PC-3 (cell line): ENCODE measurements around the gene TSSK2.

ENCODE experiments used
- CTCF ChIP-seq: fragments of 300-600 bp; sonication (generic); conservative IDR thresholded peaks from 2 replicates; pipeline ENCODE4 v1.5.1; 2017; ENCODE audit warnings: antibody characterized with exemption, low read depth, mild to moderate bottlenecking, low read length
- EZH2 ChIP-seq: fragments of 300-600 bp; sonication (generic); IDR thresholded peaks from one replicate; pipeline ENCODE4 v1.6.1; 2017; ENCODE audit warnings: antibody characterized with exemption, mild to moderate bottlenecking, low read length; ENCODE audit not compliant: unreplicated experiment

- TF ChIP-seq CTCF (no peak), EZH2 (no peak)
Measured at GRCh38 chr22:19092725-19093124, 38.4 kb upstream of the TSSK2 start.
